HG03280 (cell line): Measurements from ENCODE around the gene OGT.
"Not testable (repeated sequence)": the region's sequence is repeated elsewhere in the genome, so short reads cannot be mapped to it uniquely, and the experiment has no call there.

Experiments used
- ATAC-seq: cut with Tn5 transposase; IDR thresholded peaks from one replicate; pipeline ENCODE4 v1.9.1; 2021; ENCODE audit warnings: mild to moderate bottlenecking, moderate library complexity; ENCODE audit not compliant: unreplicated experiment

The OGT gene

DNA sequence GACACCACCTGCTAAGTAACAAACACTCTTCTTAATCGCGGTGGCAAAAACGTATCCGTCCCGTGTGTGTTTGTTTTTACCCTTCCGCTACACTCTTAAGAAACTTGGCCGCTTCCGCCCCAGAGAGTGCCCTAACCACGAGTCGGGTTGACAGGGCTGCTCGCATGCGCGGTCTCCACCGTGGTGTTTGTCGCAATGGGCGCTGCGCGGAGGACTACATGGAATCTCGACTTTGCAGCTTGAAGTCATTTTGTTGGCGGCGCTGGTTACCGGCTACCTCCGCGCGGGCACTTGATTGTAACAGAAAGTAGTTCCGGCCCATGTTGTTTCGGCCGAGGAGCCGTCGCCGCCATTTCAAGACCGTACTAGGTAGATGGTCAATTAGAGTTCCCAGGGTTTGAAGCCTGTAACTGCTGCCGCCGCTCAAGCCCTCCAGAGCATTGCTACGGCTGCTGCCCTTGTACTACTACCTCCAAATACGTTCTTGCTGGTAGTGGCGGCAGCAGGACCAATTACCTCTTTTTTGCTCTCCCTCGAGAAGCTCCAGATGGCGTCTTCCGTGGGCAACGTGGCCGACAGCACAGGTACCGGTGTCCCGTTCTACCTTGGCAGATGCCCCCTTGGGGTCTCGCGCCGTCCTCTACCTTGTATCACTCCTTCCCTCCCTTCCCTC is at the start of gene OGT:
OGT (plus strand) TSS at position 352 of the 673 bp plus-strand sequence; CDS start at position 548, 196 bp downstream.
- peak; percentile 80 for ATAC-seq

DNA sequence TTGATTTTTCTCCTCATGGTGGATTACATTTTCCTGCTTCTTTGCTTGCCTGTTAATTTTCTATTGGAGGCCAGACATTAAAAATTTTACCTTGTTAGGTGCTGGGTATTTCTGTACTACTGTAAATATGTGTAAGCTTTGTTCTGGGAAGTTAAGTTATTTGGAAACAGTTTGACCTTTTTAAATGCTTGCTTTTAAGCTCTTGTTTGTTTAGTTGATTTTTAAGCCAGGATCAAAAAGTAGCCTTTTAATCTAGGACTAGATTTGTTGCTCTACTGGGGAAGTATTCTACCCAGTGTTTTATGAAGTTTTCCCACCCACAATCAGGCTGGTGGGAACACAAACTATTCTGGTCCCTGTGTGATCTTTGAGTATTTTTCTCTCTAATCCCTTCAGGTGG is 45.1 kb upstream of the OGT start:
- ATAC-seq: no peak

DNA sequence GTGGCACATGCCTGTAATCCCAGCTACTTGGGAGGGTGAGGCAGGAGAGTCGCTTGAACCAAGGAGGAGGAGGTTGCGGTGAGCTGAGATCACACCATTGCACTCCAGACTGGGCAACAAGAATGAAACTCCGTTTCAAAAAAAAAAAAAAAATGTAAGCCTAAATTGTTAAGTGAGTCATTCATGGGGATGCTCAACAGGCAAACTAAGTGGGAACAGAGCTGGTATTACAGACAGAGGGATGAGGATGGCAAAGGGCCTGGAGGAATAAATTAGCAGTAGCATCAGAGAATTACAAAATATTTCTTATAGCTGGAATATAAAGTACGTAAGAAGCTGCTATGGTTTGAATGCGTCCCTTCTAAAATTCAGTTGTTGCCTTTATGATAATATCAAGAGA is 43.4 kb upstream of the OGT start:
- no peak for ATAC-seq

DNA sequence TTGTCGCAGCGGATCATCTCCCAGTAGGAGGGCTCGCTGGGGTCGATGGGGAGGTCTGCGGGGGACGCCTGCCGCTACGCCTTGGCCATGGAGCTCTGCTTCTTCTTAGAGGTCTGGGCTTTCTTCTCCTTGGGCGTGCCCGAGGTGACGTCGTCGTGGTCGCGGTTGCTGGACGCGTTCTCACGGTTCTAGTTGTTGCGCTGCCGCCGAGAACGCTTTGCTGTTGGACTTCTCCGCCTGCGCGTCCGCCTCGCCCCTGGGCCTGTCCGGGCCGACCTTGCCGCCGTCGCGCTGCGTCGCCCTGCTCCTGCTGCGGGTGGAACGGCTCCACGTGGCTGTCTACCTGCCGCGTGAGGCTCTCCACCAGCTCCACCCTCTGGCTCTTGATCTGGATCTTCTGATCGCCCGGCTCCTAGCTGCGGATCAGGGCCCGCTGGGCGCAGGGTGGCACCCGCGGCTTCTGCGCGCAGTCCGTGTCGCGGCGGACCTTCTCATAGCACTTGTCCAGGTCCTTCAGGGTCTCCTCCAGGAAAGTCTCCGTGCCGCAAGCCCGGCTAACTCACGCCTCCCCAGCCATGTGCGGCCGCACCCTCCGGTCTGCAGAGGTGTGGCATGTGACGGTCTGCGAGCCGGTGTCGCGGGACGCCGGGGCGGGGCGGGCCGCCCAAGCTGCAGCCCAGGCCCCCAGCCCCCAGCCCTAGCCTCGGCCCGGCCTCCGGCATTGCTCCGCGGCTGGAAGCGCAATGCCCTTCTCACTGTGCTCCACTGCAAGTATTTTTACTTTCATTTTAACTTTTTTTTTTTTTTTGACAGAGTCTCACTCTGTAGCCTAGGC is 40.5 kb upstream of the OGT start:
- no peak for ATAC-seq

DNA sequence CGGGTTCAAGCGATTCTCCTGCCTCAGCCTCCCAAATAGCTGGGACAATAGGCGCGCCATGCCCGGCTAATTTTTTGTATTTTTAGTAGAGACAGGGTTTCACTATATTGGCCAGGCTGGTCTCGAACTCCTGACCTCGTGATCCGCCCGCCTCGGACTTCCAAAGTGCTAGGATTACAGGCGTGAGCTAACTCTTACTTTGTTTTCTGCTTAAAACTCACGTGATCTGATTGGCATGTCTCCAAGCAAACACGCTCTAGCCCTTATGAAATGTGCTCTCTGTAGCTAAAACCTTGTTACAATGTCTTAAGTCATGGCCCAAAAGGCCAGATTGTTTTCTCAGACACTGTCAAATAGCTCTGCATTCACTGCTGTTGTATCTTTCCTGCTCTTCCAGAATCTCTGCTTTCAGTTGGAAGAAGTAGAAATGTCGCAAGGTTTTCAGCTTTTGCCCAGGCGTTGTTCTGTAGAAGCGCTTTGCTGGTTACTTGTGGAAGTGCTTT is 39.7 kb upstream of the OGT start:
- ATAC-seq: no peak

DNA sequence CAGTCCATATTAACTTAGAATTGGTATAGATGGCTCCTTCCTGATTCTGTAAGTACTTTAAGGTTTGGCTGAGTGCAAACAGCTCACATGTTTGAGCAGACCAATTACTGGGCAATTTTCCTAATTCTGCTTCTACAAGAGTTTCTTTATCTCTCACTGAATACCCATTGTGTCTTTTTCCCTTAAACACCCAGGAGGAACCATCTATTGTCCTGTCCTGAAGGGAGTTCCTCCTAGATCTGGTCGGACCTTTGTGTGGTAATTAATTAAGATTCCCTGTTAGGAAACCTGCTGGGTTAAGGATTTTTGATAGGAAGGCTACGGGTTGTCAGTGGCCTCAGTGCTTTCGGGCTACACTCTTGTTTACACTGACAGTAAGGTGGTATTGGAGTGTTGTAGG is 36.9 kb upstream of the OGT start:
- ATAC-seq: not testable (repeated sequence)

DNA sequence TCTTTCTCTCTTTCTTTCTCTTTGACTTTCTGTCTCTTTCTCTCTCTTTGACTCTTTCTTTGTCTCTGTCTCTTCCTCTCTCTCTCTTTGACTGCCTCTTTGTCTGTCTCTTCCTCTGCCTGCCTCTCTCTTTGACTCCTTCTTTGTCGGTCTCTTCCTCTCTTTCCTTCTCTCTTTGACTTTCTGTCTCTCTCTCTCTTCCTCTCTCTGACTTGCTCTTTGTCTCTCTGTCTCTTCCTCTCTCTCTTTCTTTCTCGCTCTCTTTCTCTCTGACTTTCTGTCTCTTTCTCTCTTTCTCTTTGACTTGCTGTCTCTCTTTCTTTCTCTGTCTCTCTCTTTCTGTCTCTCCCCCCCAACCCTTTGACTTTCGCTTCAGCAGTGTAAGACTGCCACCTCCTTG is 36.4 kb upstream of the OGT start:
- no peak for ATAC-seq

DNA sequence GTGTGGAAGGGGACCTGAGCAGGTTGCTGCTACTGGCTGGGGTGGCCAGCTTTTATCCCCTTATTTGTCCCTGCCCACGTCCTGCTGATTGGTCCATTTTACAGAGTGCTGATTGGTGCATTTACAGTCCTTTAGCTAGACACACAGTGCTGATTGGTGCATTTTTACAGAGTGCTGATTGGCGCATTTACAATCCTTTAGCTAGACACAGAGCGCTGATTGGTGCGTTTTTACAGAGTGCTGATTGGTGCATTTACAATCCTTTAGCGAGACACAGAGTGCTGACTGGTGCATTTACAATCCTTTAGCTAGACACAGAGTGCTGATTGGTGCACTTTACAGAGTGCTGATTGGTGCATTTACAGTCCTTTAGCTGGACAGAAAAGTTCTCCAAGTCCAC is 30.8 kb upstream of the OGT start:
- not testable (repeated sequence) for ATAC-seq

DNA sequence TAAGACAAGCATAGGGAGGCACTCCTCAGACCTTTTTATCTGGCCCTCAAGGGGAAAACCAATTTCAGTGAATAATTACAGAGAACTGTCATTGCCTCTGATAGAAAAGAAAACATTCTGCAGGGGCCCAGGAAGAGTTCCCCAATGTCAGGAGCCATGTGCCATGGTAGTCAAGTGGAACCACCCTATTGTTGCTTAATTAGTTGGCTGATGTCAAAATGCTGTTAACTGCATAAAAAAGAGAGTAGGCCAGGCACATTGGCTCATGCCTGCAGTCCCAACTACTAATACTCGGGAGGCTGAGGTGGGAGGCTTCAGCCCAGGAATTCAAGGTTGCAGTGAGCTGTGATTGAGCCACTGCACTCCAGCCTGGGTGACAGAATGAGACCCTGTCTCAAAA is 28.6 kb upstream of the OGT start:
- no peak for ATAC-seq

DNA sequence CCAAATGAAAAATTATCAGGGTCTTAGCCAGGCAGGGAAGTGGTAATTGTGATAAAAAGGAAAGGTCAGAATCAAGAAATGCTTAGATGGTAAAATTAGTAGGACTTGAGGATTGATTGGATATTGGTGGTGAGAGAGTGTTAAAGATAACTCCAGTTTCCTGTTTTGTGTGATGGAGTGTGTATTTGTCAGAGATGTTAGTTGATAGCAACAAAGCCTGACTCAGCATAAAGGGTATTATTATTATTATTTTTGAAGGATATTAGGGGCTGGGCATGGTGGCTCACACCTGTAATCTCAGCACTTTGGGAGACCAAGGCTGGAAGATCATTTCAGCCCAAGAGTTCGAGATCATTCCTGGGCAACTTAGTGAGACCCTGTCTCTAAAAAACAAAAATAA is 23.6 kb upstream of the OGT start:
- ATAC-seq: no peak

DNA sequence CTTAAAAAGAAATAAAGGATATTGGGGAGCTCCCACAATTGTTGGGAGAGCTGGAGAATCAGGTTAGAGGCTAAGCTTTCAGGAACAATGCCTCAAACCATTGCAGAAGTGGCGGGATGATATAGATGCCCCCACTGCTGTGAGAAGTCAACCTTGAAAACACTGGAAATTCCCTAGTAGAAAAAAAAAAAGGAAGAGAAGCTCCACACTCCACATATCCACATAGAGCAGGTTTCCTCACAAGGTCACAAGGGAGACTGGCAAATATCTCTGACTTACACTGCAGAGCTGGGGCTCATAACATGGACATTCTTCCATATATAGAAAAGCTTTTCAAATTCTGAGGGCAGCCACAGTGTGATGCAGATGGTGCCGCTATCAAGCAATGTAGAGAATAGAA is 22.7 kb upstream of the OGT start:
- no peak for ATAC-seq

DNA sequence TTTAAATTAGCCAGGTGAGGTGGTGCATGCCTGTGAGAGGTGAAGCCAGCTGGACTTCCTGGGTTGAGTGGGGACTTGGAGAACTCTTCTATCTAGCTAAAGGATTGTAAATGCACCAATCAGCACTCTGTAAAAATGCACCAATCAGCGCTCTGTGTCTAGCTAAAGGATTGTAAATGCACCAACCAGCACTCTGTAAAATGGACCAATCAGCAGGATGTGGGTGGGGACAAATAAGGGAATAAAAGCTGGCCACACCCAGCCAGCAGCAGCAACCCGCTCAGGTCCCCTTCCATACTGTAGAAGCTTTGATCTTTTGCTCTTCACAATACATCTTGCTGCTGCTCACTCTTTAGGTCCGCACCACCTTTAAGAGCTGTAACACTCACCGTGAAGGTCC is 19.2 kb upstream of the OGT start:
- not testable (repeated sequence) for ATAC-seq

DNA sequence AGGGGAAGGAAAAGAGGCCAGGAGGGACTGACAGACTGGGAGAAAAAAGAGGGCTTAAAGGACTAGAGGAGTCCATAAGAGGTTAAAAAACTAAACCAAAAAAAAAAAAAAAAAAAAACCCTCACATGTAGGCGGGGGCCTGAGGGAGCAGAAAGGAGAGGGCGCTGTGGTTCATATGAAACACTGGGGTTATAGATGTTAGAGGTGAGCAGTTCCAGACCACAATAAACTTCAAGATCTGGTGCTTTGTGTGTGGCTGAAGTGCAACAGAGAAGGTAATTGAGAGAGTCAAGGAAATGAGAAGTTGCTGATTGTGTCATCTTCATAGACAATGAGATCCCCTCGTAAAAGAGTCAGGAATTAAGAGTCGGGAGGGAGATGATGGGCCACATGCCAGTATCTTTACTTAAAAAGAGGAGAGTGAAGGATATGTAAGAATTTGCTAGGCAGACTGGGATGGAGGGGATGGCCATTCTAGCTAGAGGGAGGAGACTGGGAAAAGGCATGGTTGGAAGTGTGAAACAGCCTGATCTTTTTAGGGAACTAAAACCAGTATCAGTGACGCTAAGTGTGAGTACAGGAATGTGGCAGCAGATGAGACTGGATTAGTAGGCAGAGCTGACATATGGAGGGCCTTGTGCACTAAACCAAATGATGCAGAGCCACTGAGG is 18.4 kb upstream of the OGT start:
- ATAC-seq: no peak

DNA sequence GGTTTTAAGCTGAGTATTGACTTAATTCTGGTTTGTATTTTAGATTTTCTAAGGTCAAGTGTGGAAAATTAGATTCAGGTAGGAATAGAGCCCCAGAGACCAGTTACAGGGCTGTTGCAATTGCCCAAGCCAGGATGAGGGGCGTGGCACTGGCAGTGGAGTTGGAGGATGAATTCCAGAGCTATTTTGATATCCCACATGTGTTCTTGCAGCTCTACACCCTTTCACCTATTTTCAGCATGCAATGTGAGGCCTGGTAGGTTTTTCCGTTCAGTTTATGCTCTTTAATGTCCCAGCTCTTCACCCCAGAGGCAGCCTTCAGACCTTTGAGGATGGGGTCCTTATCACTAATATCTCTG is 17.9 kb upstream of the OGT start:
- no peak for ATAC-seq

DNA sequence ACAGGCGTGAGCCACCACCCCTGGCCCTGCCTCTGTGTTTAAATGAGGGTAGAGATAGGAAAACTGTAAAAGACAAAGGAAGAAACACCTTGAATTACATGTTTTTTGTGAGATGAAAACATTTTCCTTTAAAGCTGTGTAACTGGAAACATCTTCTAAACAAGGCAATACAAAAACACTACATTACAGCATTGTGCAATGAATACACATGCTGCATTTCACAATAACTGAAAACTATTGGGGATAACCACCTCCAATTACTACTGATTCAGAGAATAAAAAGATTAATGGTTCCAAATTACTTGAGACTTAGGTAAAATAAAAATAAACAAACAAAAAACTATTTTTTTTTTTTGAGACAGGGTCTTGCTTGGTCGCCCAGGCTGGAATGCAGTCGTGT is 7.6 kb upstream of the OGT start:
- ATAC-seq: no peak

DNA sequence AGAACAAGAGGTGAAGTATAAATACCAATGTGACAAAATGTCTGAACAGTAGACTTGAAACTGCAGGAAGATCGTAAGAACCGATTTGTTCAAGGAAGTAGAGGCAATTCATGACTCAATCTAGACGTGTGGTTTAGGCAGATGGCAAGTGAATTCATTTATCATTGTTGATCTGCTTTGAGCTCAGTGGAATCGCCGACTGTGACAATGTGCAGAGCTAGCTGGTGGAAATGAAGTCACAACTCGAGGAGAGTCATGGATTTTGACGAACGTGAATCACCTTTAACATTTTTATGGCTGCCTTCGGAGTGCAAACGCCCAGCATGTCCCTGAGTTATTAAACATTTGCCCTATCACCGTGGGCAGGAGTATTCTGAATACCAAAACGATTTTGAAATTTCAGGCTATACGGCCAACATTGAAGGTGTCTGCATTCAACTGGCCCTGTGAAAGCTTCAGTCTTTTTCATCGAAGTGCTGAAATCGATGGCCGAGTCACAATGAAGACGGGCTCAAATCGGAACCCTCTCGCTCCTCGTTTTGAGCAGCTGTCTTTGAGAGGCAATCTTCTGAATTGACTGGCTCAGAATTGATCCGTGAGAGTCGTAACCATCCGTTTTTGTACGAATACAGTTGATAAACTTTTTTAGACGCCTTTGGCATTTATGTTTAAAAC is 689 bp upstream of the OGT start:
- peak; percentile 14 for ATAC-seq

DNA sequence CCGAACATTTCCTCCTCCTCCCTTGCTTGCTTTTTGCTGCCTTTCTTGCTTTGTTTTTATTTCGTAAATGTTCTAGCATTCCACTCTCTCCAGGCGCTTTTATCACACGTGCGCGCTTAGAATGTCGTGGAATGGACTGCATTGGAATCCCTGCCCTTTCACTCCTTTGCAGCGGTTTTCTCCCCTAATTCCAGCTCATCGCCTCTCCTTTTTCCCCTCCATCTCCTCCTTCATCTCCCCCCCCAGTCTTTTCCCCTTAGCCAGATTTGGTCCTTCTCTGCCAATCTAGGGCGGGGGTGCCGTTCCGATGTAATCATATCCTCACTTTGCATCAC is 579 bp downstream of the OGT start:
- ATAC-seq: no peak

DNA sequence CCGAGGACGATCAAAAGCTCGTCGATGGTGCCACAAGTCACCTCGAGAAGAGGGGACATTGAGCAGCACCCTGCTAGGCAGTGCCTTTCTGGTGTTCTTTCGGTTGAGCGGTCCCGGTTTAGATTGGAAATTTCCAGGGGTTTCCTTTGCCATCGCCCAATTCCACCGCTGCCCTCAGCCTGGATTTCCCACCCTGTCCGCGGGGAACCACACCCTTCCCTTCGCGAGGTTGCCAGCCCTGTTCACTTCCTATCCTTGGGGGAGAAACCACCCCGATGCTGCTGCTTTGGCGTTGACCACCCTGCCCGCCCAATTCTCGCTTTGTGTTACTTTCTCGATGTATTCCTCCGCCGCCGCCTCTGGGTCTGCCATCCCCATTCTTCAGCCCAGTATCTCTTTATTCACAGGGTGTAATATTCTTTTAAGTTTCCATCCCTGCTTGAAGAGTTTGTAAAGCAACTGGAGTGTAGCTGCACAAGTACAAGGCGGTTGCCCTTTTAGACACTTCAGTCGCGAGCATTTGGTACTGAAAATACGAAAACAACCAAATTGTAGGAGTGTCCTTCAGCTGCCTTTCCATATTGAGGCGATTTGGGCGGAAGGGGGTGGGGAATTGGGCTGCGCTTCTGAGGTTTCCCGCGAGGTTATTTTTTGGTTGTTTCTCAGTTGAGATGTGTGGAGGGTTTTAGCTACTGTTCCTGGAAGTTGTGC is 1.1 kb downstream of the OGT start:
- ATAC-seq: no peak

DNA sequence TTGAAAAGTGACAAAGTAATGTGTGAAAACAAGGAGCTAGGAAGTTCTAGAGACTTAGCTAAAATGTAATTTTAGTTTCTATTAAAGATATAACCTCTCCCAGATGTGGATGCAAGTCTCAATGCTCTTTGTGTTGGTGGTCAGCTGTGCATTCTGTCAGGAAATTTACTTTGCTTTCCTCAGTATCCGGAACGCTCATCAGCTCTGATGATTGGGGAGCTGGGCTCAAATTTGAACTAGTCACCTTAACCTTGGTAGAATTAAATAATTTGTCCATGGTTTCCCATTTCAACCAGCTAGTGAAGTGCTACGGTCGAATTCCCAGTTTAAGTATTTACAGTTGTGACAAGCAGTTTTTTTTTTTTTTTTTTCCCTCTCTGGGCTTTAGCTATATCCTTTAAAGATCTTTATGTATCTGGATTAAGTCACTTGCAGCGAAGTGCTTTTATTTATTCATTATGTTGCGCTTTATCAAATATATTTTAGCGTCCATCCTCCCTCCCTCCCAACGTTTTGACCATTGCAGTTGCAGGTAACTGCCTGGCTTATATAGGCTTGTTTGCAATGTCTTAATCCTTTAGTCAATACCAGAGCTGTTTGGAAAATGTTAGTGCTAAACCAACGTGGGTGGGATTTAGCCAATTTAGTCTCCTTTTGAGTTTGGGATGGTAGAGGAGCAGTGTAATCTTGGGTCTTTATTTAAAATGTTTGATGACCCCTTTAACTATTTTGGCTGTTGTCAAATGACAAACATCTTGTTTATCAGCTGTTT is 2.1 kb downstream of the OGT start:
- ATAC-seq: no peak

DNA sequence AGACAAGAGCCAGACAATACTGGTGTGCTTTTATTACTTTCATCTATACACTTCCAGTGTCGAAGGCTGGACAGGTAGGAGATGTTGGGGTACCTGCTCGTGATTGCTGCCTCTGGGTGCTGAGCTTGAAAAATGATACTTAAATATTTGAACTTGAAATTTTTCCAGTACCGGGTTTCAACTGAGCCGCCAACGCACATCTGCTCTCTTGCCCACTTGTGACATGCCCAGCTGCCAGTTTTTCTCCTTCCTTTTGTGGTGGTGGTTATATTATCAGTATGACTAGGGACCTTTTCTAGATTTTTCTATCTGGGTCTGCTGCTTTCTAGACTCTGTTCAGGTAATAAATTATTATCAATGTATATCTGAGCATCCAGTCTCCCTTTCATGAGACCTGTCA is 3.4 kb downstream of the OGT start:
- ATAC-seq: no peak
